CD4-positive, CD25-positive, alpha-beta regulatory T cell (primary cell): ENCODE results near the gene ERC1. TPM values are rescaled to one million over a fixed set of nuclear protein-coding genes. Genes with fewer than 3 reads are reported as not detected.
A peak's percentile ranks its signal among the peaks of the same experiment; 100 is the strongest.

Experiments used
- ATAC-seq, 2 donors: fragments of 150-1000 bp; cut with Tn5 transposase; one replicate each; pipeline ENCODE4 v1.10.0; 2021; ENCODE audit warnings: low read depth in 2 of 2, moderate number of reproducible peaks in 2 of 2, moderate library complexity in 1 of 2
- DNase-seq, 3 donors: peaks; one replicate each; pipeline versions ENCODE4 v3.0.0 to v3.0.0-alpha.2; 2012 to 2022; ENCODE audit warnings: mixed read lengths in 1 of 3
- H3K27ac ChIP-seq: one replicate; pipeline ENCODE4 v1.7.0; 2013; ENCODE audit warnings: mild to moderate bottlenecking, low read length; ENCODE audit not compliant: insufficient read depth, poor library complexity, severe bottlenecking
- H3K27me3 ChIP-seq: one replicate; pipeline ENCODE4 v1.7.0; 2013; ENCODE audit warnings: low read length; ENCODE audit not compliant: control insufficient read depth, insufficient read depth
- H3K36me3 ChIP-seq: one replicate; pipeline ENCODE4 v1.7.0; 2013; ENCODE audit warnings: mild to moderate bottlenecking, low read length, moderate library complexity; ENCODE audit not compliant: control insufficient read depth, insufficient read depth
- H3K4me1 ChIP-seq: 2 replicates; pipeline ENCODE4 v1.7.0; 2013; ENCODE audit warnings: mild to moderate bottlenecking, low read length; ENCODE audit not compliant: insufficient read depth, control insufficient read depth, poor library complexity, severe bottlenecking
- H3K4me3 ChIP-seq: one replicate; pipeline ENCODE4 v1.7.0; 2013; ENCODE audit warnings: low read depth, mild to moderate bottlenecking, low read length, moderate library complexity
- H3K9me3 ChIP-seq, 2 experiments: 1 replicate in 1 of 2; 2 replicates in 1 of 2; pipeline ENCODE4 v1.7.0; 2013; ENCODE audit warnings: low read length in 2 of 2, mild to moderate bottlenecking in 1 of 2, moderate library complexity in 1 of 2; ENCODE audit not compliant: control insufficient read depth in 2 of 2
- H3K27ac Mint-ChIP-seq, 3 donors: one replicate each; pipeline ENCODE4 v1.8.0; 2020 to 2022; ENCODE audit warnings: mild to moderate bottlenecking in 3 of 3, mixed read lengths in 3 of 3, moderate library complexity in 2 of 3
- H3K27me3 Mint-ChIP-seq: one replicate; pipeline ENCODE4 v1.8.0; 2022; ENCODE audit warnings: mild to moderate bottlenecking, mixed read lengths
- H3K36me3 Mint-ChIP-seq: one replicate; pipeline ENCODE4 v1.8.0; 2020; ENCODE audit warnings: mixed read lengths
- H3K4me1 Mint-ChIP-seq, 4 donors: one replicate each; pipeline ENCODE4 v1.8.0; 2020 to 2022; ENCODE audit warnings: mixed read lengths in 4 of 4, mild to moderate bottlenecking in 1 of 4
- H3K4me3 Mint-ChIP-seq, 4 donors: one replicate each; pipeline ENCODE4 v1.8.0; 2020 to 2022; ENCODE audit warnings: mild to moderate bottlenecking in 4 of 4, mixed read lengths in 4 of 4, moderate library complexity in 3 of 4
- H3K9me3 Mint-ChIP-seq, 7 donors: one replicate each; pipeline ENCODE4 v1.8.0; 2020 to 2022; ENCODE audit warnings: mixed read lengths in 7 of 7, mild to moderate bottlenecking in 3 of 7, moderate library complexity in 2 of 7
- polyA plus RNA-seq, 4 donors: library from polyadenylated mRNA; unstranded; fragments of 300-500 nt; fragmentation: Illumina TruSeq; gene quantifications; one replicate each; pipeline ENCODE4 v1.2.3, GENCODE V29; 2021
- total RNA-seq: library from RNA; stranded (reverse); gene quantifications from one replicate; pipeline ENCODE4 v1.2.3, GENCODE V29; 2022

ERC1 gene
- total and polyA plus RNA-seq, 5 donors from 2014 or later = 5.7 to 46.5 (median 7.6) TPM

GRCh38 chr12:1501001-1501400, 510.0 kb downstream of the ERC1 start:
- Histone ChIP-seq H3K36me3 (no peaks in the 10 kb centered on the region), H3K9me3 (no peaks in the 10 kb centered on the region), H3K27ac (no peak overlapping the region), H3K4me3 (no peak overlapping the region), H3K27me3 (no peaks in the 10 kb centered on the region), H3K4me1 (peaks cover 4% of the 10 kb centered on the region)
- ATAC-seq (no peak), DNase-seq (no peak)
- peak overlapping the region in 1 of 3 donors; percentile 5 for H3K27ac Mint-ChIP-seq
- no peak overlapping the region for H3K4me3 Mint-ChIP-seq
- peaks cover 0 to 9% (median 6%) of the 10 kb centered on the region in 4 donors for H3K4me1 Mint-ChIP-seq
- peaks cover 12% of the 10 kb centered on the region for H3K27me3 Mint-ChIP-seq
- peaks cover 0 to 1% (median 0%) of the 10 kb centered on the region in 7 donors for H3K9me3 Mint-ChIP-seq
- H3K36me3 Mint-ChIP-seq = no peaks in the 10 kb centered on the region

DNA sequence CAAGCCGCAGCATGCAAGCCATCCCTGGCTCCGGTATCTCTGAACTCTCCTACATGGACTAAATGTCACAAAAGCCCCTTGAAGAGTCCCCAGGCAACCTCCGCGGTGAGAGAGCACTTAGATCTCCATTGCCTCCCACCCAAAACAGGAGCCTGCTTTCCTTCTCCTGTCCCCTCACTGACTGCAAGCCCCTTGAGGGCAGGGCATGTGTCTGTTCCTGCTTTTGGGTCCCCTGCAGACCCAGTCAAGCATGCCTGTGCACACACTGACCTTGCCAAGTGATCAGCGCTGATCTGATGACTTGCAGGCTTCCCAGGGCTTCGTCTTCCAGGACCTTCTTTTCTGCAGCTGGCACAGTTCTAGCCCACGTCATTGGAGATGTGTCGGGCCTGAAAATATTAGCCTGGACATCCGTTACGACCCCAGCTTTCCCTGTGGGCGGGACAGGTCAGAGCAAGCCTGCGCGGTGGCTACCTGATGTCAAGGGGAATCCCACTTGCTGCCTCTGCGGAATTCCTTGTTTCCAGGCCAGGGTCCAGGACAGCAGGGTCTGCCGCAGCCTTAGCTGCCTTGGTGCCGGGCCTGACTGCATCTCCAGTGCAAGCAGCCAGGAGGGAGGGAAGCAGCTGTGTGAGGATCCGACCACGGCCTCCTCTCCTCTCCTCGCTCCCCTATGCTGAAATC, 510.8 kb downstream of the ERC1 start:
- Histone ChIP-seq H3K27ac (no peak overlapping the region), H3K36me3 (no peaks in the 10 kb centered on the region), H3K4me1 (peaks cover 4% of the 10 kb centered on the region), H3K4me3 (no peak overlapping the region), H3K27me3 (no peaks in the 10 kb centered on the region), H3K9me3 (no peaks in the 10 kb centered on the region)
- Mint-ChIP-seq H3K4me1 (peaks cover 0 to 9% (median 6%) of the 10 kb centered on the region in 4 donors), H3K4me3 (no peak overlapping the region), H3K9me3 (peaks cover 0 to 1% (median 0%) of the 10 kb centered on the region in 7 donors), H3K27ac (no peak overlapping the region), H3K36me3 (no peaks in the 10 kb centered on the region), H3K27me3 (peaks cover 21% of the 10 kb centered on the region)
- ATAC-seq (no peak), DNase-seq (no peak)

- Mint-ChIP-seq H3K36me3 (no peaks in the 10 kb centered on the region), H3K27ac (no peak overlapping the region)
These were observed 511.3 kb downstream of the ERC1 start for GRCh38 chr12:1502379-1502720.

GRCh38 chr12:1502831-1503230, 511.8 kb downstream of the ERC1 start:
- H3K27me3 ChIP-seq = no peaks in the 10 kb centered on the region
- H3K9me3 ChIP-seq = no peaks in the 10 kb centered on the region
- Mint-ChIP-seq H3K9me3 (peaks cover 0 to 1% (median 0%) of the 10 kb centered on the region in 7 donors), H3K27me3 (peaks cover 22% of the 10 kb centered on the region), H3K4me3 (no peak overlapping the region), H3K4me1 (peaks cover 0 to 9% (median 6%) of the 10 kb centered on the region in 4 donors), H3K36me3 (no peaks in the 10 kb centered on the region), H3K27ac (no peak overlapping the region)
- peaks cover 4% of the 10 kb centered on the region for H3K4me1 ChIP-seq
- H3K36me3 ChIP-seq = no peaks in the 10 kb centered on the region
- no peak for ATAC-seq
- no peak overlapping the region for H3K27ac ChIP-seq
- H3K4me3 ChIP-seq = no peak overlapping the region
- DNase-seq = no peak

More at GRCh38 chr12:1502379-1502720, 511.3 kb downstream of the ERC1 start:
- peaks cover 4% of the 10 kb centered on the region for H3K4me1 ChIP-seq
- H3K27me3 Mint-ChIP-seq = peaks cover 22% of the 10 kb centered on the region
- H3K9me3 ChIP-seq = no peaks in the 10 kb centered on the region
- no peak overlapping the region for H3K4me3 Mint-ChIP-seq
- ATAC-seq = no peak
- no peak overlapping the region for H3K27ac ChIP-seq
- peaks cover 0 to 9% (median 6%) of the 10 kb centered on the region in 4 donors for H3K4me1 Mint-ChIP-seq
- no peak for DNase-seq
- H3K36me3 ChIP-seq = no peaks in the 10 kb centered on the region
- H3K4me3 ChIP-seq = no peak overlapping the region
- H3K27me3 ChIP-seq = no peaks in the 10 kb centered on the region
- peaks cover 0 to 1% (median 0%) of the 10 kb centered on the region in 7 donors for H3K9me3 Mint-ChIP-seq

GRCh38 chr12:1503281-1503711, 512.3 kb downstream of the ERC1 start:
- H3K4me3 Mint-ChIP-seq = no peak overlapping the region
- no peak overlapping the region for H3K27ac Mint-ChIP-seq
- no peak for ATAC-seq
- Histone ChIP-seq H3K4me1 (peaks cover 4% of the 10 kb centered on the region), H3K9me3 (no peaks in the 10 kb centered on the region), H3K36me3 (no peaks in the 10 kb centered on the region), H3K27ac (no peak overlapping the region), H3K27me3 (no peaks in the 10 kb centered on the region), H3K4me3 (no peak overlapping the region)
- no peak for DNase-seq
- H3K27me3 Mint-ChIP-seq = peaks cover 22% of the 10 kb centered on the region
- H3K36me3 Mint-ChIP-seq = no peaks in the 10 kb centered on the region
- H3K4me1 Mint-ChIP-seq = peaks cover 0 to 9% (median 6%) of the 10 kb centered on the region in 4 donors
- H3K9me3 Mint-ChIP-seq = peaks cover 0 to 1% (median 0%) of the 10 kb centered on the region in 7 donors

GRCh38 chr12:1504304-1504894, 513.4 kb downstream of the ERC1 start:
- H3K27me3 ChIP-seq = peaks cover under 1% of the 10 kb centered on the region
- H3K36me3 ChIP-seq = no peaks in the 10 kb centered on the region
- Mint-ChIP-seq H3K9me3 (peaks cover 0 to 1% (median 0%) of the 10 kb centered on the region in 7 donors), H3K4me1 (peaks cover 0 to 9% (median 6%) of the 10 kb centered on the region in 4 donors), H3K36me3 (no peaks in the 10 kb centered on the region), H3K27ac (peak overlapping the region in 1 of 3 donors; percentile 39), H3K4me3 (peak overlapping the region in 2 of 4 donors; percentile 35 to 42), H3K27me3 (peaks cover 22% of the 10 kb centered on the region)
- H3K4me1 ChIP-seq = peaks cover 4% of the 10 kb centered on the region
- no peaks in the 10 kb centered on the region for H3K9me3 ChIP-seq
- no peak overlapping the region for H3K4me3 ChIP-seq
- no peak for ATAC-seq
- DNase-seq = no peak
- H3K27ac ChIP-seq = no peak overlapping the region

- Mint-ChIP-seq H3K36me3 (no peaks in the 10 kb centered on the region), H3K4me1 (peaks cover 0 to 9% (median 6%) of the 10 kb centered on the region in 4 donors), H3K27ac (peak overlapping the region in 1 of 3 donors; percentile 39), H3K4me3 (peak overlapping the region in 1 of 4 donors; percentile 42), H3K27me3 (peaks cover 22% of the 10 kb centered on the region), H3K9me3 (peaks cover 0 to 1% (median 0%) of the 10 kb centered on the region in 7 donors)
- Histone ChIP-seq H3K27me3 (peaks cover 2% of the 10 kb centered on the region), H3K36me3 (no peaks in the 10 kb centered on the region), H3K4me1 (peaks cover 4% of the 10 kb centered on the region), H3K4me3 (no peak overlapping the region), H3K27ac (no peak overlapping the region), H3K9me3 (no peaks in the 10 kb centered on the region)
- ATAC-seq = no peak
- DNase-seq = no peak
These were observed 513.9 kb downstream of the ERC1 start for GRCh38 chr12:1504895-1505311.
